22Rv1 (cell line): ENCODE measurements around the gene GRAMD4.
"Not testable (repeated sequence)": the region's sequence is repeated elsewhere in the genome, so short reads cannot be mapped to it uniquely, and the experiment has no call there.

Source experiments
- H3K27ac ChIP-seq: fragments of 450-650 bp; 2 replicates; pipeline ENCODE4 v1.5.1; 2017
- CTCF ChIP-seq: fragments of 450-650 bp; IDR thresholded peaks from 2 replicates; pipeline ENCODE4 v1.5.1; 2017; ENCODE audit warnings: mild to moderate bottlenecking
- ZFX ChIP-seq: fragments of 450-650 bp; IDR thresholded peaks from 2 replicates; pipeline ENCODE4 v1.6.1; 2017; ENCODE audit warnings: antibody characterized with exemption, borderline replicate concordance

GRAMD4 gene

GRCh38 chr22:46628756-46629155 is 8.6 kb downstream of the GRAMD4 start:
- TF ChIP-seq ZFX (no peak), CTCF (no peak)
- H3K27ac ChIP-seq = no peak overlapping the region

DNA sequence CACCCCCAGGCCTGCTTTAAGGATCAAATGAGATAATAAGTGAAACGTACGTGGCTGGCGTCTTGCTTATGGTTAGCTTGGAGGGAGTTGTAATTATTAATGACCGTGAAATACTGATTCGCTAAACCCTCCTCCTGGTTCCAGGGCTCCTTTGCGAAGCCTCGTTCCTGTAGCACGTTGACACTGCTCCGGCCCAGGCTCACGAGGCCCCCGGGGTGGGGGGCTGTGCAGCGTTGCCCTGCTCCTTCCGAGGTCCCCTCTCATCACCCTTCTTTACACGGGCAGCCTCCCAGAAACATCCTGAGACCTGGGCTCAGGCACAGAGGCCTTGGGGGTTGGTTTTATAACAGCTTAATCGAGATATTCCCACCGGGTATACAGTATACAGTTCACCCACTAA is 9.1 kb downstream of the GRAMD4 start:
- no peak overlapping the region for H3K27ac ChIP-seq
- TF ChIP-seq CTCF (no peak), ZFX (no peak)

GRCh38 chr22:46631113-46631512 is 10.9 kb downstream of the GRAMD4 start:
- TF ChIP-seq CTCF (no peak), ZFX (no peak)
- H3K27ac ChIP-seq = no peak overlapping the region

- H3K27ac ChIP-seq = no peak overlapping the region
- no peak for TF ChIP-seq CTCF
- no peak for TF ChIP-seq ZFX
Measured at GRCh38 chr22:46632646-46633249, 12.6 kb downstream of the GRAMD4 start.

GRCh38 chr22:46633334-46633890 is 13.2 kb downstream of the GRAMD4 start:
- TF ChIP-seq CTCF = no peak
- TF ChIP-seq ZFX = no peak
- no peak overlapping the region for H3K27ac ChIP-seq

DNA sequence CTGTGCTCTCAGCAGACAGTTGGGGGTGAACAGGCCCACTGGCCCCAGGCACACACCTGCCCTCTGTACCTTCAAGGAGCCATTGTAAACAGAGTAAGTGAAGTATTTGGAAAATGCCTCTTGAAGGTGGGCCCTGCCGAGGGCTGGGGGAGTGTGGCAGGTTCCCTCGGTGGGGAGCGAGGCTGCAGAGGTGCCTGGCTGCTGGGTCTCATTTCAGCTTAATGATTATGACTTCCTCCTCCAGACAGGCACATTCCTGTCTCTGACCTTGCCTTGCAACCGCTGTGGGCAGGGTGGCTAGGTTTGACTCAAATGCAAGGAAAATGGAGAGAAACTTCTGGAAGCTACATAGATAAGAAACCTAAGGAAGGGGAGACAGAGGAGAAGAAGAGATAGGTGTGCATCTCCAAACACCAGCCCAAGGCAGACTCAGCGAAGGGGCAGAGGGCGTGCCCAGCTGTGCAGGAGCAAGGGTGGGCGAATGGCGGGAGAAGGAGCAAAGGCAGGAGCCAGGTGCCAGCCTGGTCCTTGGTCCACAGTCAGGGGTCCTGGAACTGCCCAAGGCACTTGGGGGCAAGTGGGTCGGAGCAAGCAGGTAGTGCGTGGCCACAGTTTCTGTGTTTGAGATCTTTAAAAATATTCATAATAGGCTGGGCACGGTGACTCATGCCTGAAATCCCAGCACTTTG is 14.0 kb downstream of the GRAMD4 start:
- TF ChIP-seq CTCF (no peak), ZFX (no peak)
- no peak overlapping the region for H3K27ac ChIP-seq

GRCh38 chr22:46634973-46635685 is 14.9 kb downstream of the GRAMD4 start:
- not testable (repeated sequence) for H3K27ac ChIP-seq
